A673 (cell line): Measurements from ENCODE around the gene GP5.

Experiments
- EZH2 ChIP-seq: fragments of 200-600 bp; sonication (generic); IDR thresholded peaks from 2 replicates; pipeline ENCODE4 v1.6.1; 2017; ENCODE audit warnings: borderline replicate concordance, low read depth, mild to moderate bottlenecking, mixed read lengths, antibody characterized with exemption, low read length; ENCODE audit not compliant: poor library complexity, severe bottlenecking
- TF ChIP-seq, protein P1 (sequence below): fragments of 300-800, 200-600 bp; sonication (generic); conservative IDR thresholded peaks from 2 replicates; pipeline ENCODE4 v1.5.1; 2017; ENCODE audit warnings: low read depth, mild to moderate bottlenecking, antibody characterized with exemption, low read length, moderate library complexity, mixed read lengths

DNA sequence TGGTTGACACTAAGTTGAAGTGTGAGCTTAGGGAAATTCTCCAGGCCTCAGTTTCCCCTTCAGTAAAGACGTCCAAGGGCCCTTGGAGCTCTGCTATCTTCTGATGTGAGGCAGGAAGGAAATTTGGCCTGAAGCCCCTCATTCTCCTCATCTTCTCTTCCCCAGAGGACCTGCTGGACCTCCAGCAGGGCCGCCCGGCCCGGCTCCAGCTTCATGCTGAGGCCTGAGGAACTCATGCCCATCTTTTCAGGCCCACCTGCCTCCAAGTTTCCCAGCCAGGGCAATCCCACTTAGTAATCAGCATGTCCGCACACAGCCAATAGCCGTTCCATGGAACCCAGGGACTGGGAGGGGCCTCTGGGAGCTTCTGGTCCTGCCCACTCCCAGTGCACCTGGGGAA lies 33.5 kb downstream of the GP5 start:
- TF ChIP-seq, protein P1, sequence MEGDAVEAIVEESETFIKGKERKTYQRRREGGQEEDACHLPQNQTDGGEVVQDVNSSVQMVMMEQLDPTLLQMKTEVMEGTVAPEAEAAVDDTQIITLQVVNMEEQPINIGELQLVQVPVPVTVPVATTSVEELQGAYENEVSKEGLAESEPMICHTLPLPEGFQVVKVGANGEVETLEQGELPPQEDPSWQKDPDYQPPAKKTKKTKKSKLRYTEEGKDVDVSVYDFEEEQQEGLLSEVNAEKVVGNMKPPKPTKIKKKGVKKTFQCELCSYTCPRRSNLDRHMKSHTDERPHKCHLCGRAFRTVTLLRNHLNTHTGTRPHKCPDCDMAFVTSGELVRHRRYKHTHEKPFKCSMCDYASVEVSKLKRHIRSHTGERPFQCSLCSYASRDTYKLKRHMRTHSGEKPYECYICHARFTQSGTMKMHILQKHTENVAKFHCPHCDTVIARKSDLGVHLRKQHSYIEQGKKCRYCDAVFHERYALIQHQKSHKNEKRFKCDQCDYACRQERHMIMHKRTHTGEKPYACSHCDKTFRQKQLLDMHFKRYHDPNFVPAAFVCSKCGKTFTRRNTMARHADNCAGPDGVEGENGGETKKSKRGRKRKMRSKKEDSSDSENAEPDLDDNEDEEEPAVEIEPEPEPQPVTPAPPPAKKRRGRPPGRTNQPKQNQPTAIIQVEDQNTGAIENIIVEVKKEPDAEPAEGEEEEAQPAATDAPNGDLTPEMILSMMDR, result no peak
- TF ChIP-seq EZH2, result no peak
